Peyer's patch (tissue), 4 donors: ENCODE data around the gene TFEC. TPM values are rescaled to one million over a fixed set of nuclear protein-coding genes. Genes with fewer than 3 reads are reported as not detected.

Experiments
- DNase-seq, 3 donors: peaks; one replicate each; pipeline ENCODE4 v3.0.0-alpha.2; 2017 to 2019
- H3K27ac ChIP-seq, 4 donors: fragments of 200-600 bp; sonication (generic); one replicate each; pipeline ENCODE4 v1.5.1; 2016 to 2019
- H3K27me3 ChIP-seq, 2 donors: fragments of 200-600 bp; sonication (generic); one replicate each; pipeline ENCODE4 v1.5.1; 2019
- H3K36me3 ChIP-seq, 3 donors: fragments of 200-600 bp; sonication (generic); one replicate each; pipeline ENCODE4 v1.5.1; 2016 to 2019
- H3K4me1 ChIP-seq, 4 donors: fragments of 200-600 bp; sonication (generic); one replicate each; pipeline ENCODE4 v1.5.1; 2016 to 2019
- H3K4me3 ChIP-seq, 4 donors: fragments of 200-600 bp; sonication (generic); 1 replicate in 3 of 4; 2 replicates in 1 of 4; pipeline ENCODE4 v1.5.1; 2016 to 2019; ENCODE audit warnings: mild to moderate bottlenecking in 1 of 4
- H3K9me3 ChIP-seq, 4 donors: fragments of 200-600 bp; sonication (generic); one replicate each; pipeline ENCODE4 v1.5.1; 2016 to 2019; ENCODE audit warnings: mild to moderate bottlenecking in 1 of 4
- POLR2A ChIP-seq, 2 donors: fragments of 450-650 bp; IDR thresholded peaks; one replicate each; pipeline ENCODE4 v1.5.1; 2017; ENCODE audit warnings: antibody characterized with exemption in 2 of 2, mild to moderate bottlenecking in 2 of 2, moderate library complexity in 2 of 2
- total RNA-seq, 4 donors: library from RNA; depleted of rRNA; stranded (reverse); fragments of >200 nt; gene quantifications; one replicate each; pipeline ENCODE4 v1.1.0, GENCODE V29; 2016
- TF ChIP-seq, protein P1 (sequence below), 6 experiments: fragments of 450-650 bp in 4 of 6; fragments of 200-600 bp in 2 of 6; sonication (generic) in 1 of 6; IDR thresholded peaks; one replicate each; pipeline ENCODE4 v1.5.1; 2017 to 2019; ENCODE audit warnings: antibody characterized with exemption in 6 of 6, mild to moderate bottlenecking in 3 of 6, moderate library complexity in 1 of 6

Gene TFEC
- total RNA-seq, 4 donors from 2014 or later: 13.5 to 99.9 (median 20.1) TPM

DNA sequence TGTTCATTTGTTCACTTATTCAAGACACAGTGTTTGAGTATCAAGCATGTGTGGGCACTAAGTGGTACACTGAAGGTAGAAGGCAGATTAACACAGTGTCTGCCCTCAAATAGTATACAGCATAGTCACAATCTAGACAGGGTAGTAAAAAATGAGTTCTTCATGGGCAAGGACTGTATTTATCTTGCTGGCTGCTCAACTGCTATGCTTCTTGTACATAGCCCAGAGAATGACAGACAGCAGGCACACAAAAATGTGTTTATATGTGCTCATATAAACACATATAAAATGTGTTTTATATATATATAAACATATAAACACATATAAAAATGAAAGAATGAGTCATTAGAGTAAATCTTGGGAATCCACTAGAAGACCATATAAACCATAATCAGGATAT, 43.1 kb downstream of the TFEC start:
- H3K4me1 ChIP-seq: no peaks in the 10 kb centered on the region
- H3K4me3 ChIP-seq: no peak overlapping the region
- no peaks in the 10 kb centered on the region for H3K27me3 ChIP-seq
- H3K27ac ChIP-seq: no peak overlapping the region
- no peaks in the 10 kb centered on the region for H3K9me3 ChIP-seq
- no peak for DNase-seq
- no peaks in the 10 kb centered on the region for H3K36me3 ChIP-seq
- no peak for TF ChIP-seq POLR2A (IDR thresholded peaks at IDR 0.05)
- TF ChIP-seq, protein P1, sequence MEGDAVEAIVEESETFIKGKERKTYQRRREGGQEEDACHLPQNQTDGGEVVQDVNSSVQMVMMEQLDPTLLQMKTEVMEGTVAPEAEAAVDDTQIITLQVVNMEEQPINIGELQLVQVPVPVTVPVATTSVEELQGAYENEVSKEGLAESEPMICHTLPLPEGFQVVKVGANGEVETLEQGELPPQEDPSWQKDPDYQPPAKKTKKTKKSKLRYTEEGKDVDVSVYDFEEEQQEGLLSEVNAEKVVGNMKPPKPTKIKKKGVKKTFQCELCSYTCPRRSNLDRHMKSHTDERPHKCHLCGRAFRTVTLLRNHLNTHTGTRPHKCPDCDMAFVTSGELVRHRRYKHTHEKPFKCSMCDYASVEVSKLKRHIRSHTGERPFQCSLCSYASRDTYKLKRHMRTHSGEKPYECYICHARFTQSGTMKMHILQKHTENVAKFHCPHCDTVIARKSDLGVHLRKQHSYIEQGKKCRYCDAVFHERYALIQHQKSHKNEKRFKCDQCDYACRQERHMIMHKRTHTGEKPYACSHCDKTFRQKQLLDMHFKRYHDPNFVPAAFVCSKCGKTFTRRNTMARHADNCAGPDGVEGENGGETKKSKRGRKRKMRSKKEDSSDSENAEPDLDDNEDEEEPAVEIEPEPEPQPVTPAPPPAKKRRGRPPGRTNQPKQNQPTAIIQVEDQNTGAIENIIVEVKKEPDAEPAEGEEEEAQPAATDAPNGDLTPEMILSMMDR (IDR thresholded peaks at IDR 0.05): no peak

DNA sequence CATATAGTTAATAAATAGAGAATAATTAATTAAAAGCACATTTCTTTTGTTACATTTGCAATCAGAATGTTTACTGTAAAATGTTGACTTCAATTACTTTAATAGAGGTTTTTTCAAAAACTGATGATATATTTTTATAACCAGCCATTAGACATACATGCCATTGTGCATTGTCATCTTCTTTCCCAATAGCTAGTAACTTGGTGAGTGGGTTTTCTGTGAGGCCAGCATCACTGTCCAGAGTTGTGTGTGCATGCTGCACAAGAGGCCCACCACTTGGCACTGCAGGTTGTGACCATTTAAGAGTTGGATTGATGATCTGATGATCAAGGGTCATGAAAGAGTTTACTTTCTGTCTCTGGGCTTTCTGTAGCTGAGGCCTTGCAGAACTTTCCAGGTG, 46.5 kb downstream of the TFEC start:
- no peak for DNase-seq
- Histone ChIP-seq H3K27me3 (no peaks in the 10 kb centered on the region), H3K4me1 (no peaks in the 10 kb centered on the region), H3K36me3 (no peaks in the 10 kb centered on the region), H3K27ac (no peak overlapping the region), H3K4me3 (no peak overlapping the region), H3K9me3 (no peaks in the 10 kb centered on the region)
- TF ChIP-seq, protein P1 (IDR thresholded peaks at IDR 0.05): no peak
- no peak for TF ChIP-seq POLR2A (IDR thresholded peaks at IDR 0.05)

DNA sequence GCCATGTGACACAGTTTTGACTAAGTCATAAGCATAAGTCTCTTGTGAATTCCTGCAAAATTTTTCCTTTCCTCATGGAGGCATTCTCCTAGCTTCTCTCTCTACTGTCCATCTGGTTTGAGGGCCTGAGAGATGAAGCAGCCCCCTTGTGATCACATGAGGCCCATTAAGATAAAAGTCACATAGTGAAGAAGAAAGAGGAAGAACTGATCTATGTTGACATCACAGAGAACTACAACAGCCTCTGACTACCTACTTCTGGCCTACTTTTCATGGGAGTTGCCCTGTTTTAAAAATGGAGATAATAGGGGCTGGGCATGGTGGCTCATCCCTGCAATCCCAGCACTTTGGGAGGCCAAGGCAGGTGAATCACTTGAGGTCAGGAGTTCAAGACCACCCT, 50.4 kb downstream of the TFEC start:
- H3K27me3 ChIP-seq: no peaks in the 10 kb centered on the region
- no peaks in the 10 kb centered on the region for H3K36me3 ChIP-seq
- H3K27ac ChIP-seq: no peak overlapping the region
- DNase-seq: no peak
- H3K9me3 ChIP-seq: no peaks in the 10 kb centered on the region
- no peaks in the 10 kb centered on the region for H3K4me1 ChIP-seq
- H3K4me3 ChIP-seq: no peak overlapping the region
- TF ChIP-seq, protein P1 (IDR thresholded peaks at IDR 0.05): no peak
- TF ChIP-seq POLR2A (IDR thresholded peaks at IDR 0.05): no peak

DNA sequence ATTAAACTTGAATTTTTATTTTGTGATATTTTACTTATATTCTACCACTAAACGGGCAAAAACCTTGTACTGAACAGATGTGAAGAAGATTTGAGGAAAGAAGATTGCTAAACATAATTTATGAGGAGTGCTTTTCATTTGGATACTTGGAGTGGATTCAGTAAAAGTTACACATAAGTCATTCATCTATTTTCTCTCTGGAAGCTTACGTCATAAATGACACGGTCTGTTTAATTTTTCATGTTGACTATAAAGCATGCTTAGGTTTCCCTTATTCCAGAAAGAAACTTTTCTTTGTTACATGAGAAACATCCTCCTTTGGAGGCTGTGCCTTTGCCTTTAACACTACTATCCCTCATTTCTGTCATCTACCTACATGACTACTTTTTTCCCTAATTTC, 53.9 kb downstream of the TFEC start:
- TF ChIP-seq POLR2A (IDR thresholded peaks at IDR 0.05): no peak
- TF ChIP-seq, protein P1 (IDR thresholded peaks at IDR 0.05): no peak
- Histone ChIP-seq H3K4me3 (no peak overlapping the region), H3K27me3 (no peaks in the 10 kb centered on the region), H3K9me3 (no peaks in the 10 kb centered on the region), H3K36me3 (no peaks in the 10 kb centered on the region), H3K4me1 (no peaks in the 10 kb centered on the region), H3K27ac (no peak overlapping the region)
- DNase-seq: no peak

DNA sequence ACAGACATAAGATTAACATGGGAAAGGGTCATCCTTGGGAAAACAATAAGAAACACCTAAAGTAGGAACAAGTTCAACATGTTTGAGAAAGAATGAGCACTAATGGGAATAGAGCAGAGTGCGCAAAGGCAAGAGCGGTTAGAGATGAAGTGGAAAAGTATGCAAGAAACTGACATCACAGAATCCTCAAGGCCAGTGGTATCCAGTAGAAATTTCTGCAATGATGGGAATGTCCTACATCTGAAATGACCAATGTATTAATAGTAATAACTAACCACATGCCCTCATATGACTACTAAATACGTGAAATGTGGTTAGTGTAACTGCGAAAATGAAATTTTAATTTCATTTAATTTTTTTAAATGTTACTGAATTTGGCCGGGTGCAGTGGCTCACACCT, 54.8 kb downstream of the TFEC start:
- Histone ChIP-seq H3K4me1 (no peaks in the 10 kb centered on the region), H3K27ac (no peak overlapping the region), H3K9me3 (no peaks in the 10 kb centered on the region), H3K27me3 (no peaks in the 10 kb centered on the region), H3K36me3 (no peaks in the 10 kb centered on the region), H3K4me3 (no peak overlapping the region)
- DNase-seq: no peak
- no peak for TF ChIP-seq POLR2A (IDR thresholded peaks at IDR 0.05)
- TF ChIP-seq, protein P1 (IDR thresholded peaks at IDR 0.05): no peak

DNA sequence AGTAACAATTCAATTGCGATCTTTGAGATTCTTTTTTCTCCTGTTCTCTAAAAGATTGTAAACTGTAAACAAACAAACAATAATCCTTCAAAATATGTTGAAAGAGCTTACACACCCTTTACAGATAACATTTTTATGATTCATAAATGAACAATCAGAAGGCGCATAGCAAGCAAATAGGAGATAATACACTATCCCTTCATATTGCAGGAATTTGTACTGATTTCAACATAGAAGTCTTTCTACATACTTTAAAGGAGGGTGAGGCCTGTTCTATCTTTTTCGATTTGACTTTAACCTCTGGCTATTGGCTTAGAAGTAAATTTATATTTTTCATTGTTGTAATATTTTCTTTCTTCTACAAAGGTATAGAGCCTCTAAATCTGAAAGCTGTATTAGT, 57.2 kb downstream of the TFEC start:
- no peak for DNase-seq
- no peak for TF ChIP-seq POLR2A (IDR thresholded peaks at IDR 0.05)
- TF ChIP-seq, protein P1 (IDR thresholded peaks at IDR 0.05): no peak
- Histone ChIP-seq H3K4me1 (no peaks in the 10 kb centered on the region), H3K27ac (no peak overlapping the region), H3K27me3 (no peaks in the 10 kb centered on the region), H3K9me3 (no peaks in the 10 kb centered on the region), H3K36me3 (no peaks in the 10 kb centered on the region), H3K4me3 (no peak overlapping the region)
